ENCODE measurements around the gene ZNF785.

GRCh38 chr16:30574678-30575077 lies 10.8 kb downstream of the ZNF785 start:
- TF ChIP-seq POLR2A (IDR thresholded peaks at IDR 0.05; ENCODE audit: extremely low read depth, insufficient read length) = no peak
- TF ChIP-seq CTCF (IDR thresholded peaks at IDR 0.05; ENCODE audit: low read depth, low read length) = no peak

Data from NB4 (cell line).